HCT116 (cell line): ENCODE results near the gene CTNNA1.

Experiments
- CEBPB ChIP-seq: IDR thresholded peaks from 2 replicates; pipeline ENCODE4 v1.6.1; 2012; ENCODE audit warnings: low read depth
- CTCF ChIP-seq, 3 experiments: fragments of 200-600 bp in 1 of 3; sonication (generic) in 1 of 3; IDR thresholded peaks in 2 of 3; conservative IDR thresholded peaks in 1 of 3; 2 replicates each; pipeline ENCODE4 v1.5.1; 2012 to 2017; ENCODE audit warnings: low read depth in 2 of 3, low read length in 2 of 3, antibody characterized with exemption in 1 of 3, borderline replicate concordance in 1 of 3, control low read depth in 1 of 3, mild to moderate bottlenecking in 1 of 3, mixed read lengths in 1 of 3, mixed run types in 1 of 3, moderate library complexity in 1 of 3; ENCODE audit not compliant: insufficient read depth in 1 of 3
- ELF1 ChIP-seq: IDR thresholded peaks from 2 replicates; pipeline ENCODE4 v1.6.1; 2012; ENCODE audit warnings: low read depth, borderline replicate concordance
- EZH2 ChIP-seq: fragments of 200-600 bp; sonication (generic); IDR thresholded peaks from 2 replicates; pipeline ENCODE4 v1.6.1; 2017; ENCODE audit warnings: antibody characterized with exemption, mixed run types
- EZH2phosphoT487 ChIP-seq: fragments of 200-600 bp; IDR thresholded peaks from 2 replicates; pipeline ENCODE4 v1.6.1; 2018; ENCODE audit warnings: antibody characterized with exemption, borderline replicate concordance
- MAX ChIP-seq: IDR thresholded peaks from 2 replicates; pipeline ENCODE4 v1.6.1; 2012
- POLR2A ChIP-seq: IDR thresholded peaks from 2 replicates; pipeline ENCODE4 v1.7.0; 2011; ENCODE audit warnings: borderline replicate concordance; ENCODE audit not compliant: insufficient read depth, insufficient read length; ENCODE audit errors: extremely low read depth
- POLR2AphosphoS5 ChIP-seq: IDR thresholded peaks from 2 replicates; pipeline ENCODE4 v1.6.1; 2011; ENCODE audit warnings: mild to moderate bottlenecking, low read depth, low read length, moderate library complexity
- RAD21 ChIP-seq: IDR thresholded peaks from 2 replicates; pipeline ENCODE4 v1.6.1; 2012; ENCODE audit warnings: low read depth, mild to moderate bottlenecking
- REST ChIP-seq: IDR thresholded peaks from 2 replicates; pipeline ENCODE4 v1.6.1; 2012; ENCODE audit warnings: low read depth
- SRF ChIP-seq: IDR thresholded peaks from 2 replicates; pipeline ENCODE4 v1.6.1; 2012; ENCODE audit warnings: low read depth
- ZBTB33 ChIP-seq: IDR thresholded peaks from 2 replicates; pipeline ENCODE4 v1.6.1; 2011; ENCODE audit warnings: mild to moderate bottlenecking, low read length, moderate library complexity; ENCODE audit not compliant: insufficient replicate concordance; ENCODE audit errors: extremely low read depth

GRCh38 chr5:138913773-138914172 is 160.5 kb downstream of the CTNNA1 start:
- no peak for TF ChIP-seq REST
- no peak for TF ChIP-seq POLR2AphosphoS5
- TF ChIP-seq CTCF (IDR thresholded peaks at IDR 0.05 in 2 of 3, conservative IDR thresholded peaks at IDR 0.05 in 1 of 3; ENCODE audit: borderline replicate concordance in 1 of 3, insufficient read depth in 1 of 3, low read depth in 2 of 3, low read length in 2 of 3): no peak
- no peak for TF ChIP-seq POLR2A
- no peak for TF ChIP-seq EZH2phosphoT487
- TF ChIP-seq ZBTB33: no peak
- TF ChIP-seq RAD21: no peak
- no peak for TF ChIP-seq EZH2
- no peak for TF ChIP-seq SRF
- no peak for TF ChIP-seq ELF1
- TF ChIP-seq MAX: no peak
- TF ChIP-seq CEBPB: no peak
